Stimulated activated CD4-positive, alpha-beta T cell treated with anti-CD3 and anti-CD28 coated beads, Interleukin-2, amount 100 ng/mL, for 48 hours (primary cell): Measurements from ENCODE around the gene ADPRH.
"Not testable (repeated sequence)": the region's sequence is repeated elsewhere in the genome, so short reads cannot be mapped to it uniquely, and the experiment has no call there.

Experiments used
- DNase-seq, 2 donors: peaks; one replicate each; pipeline ENCODE4 v3.0.0-alpha.2; 2020

ADPRH gene

GRCh38 chr3:119560160-119560559 is 19.1 kb upstream of the ADPRH start:
- no peak for DNase-seq

DNA sequence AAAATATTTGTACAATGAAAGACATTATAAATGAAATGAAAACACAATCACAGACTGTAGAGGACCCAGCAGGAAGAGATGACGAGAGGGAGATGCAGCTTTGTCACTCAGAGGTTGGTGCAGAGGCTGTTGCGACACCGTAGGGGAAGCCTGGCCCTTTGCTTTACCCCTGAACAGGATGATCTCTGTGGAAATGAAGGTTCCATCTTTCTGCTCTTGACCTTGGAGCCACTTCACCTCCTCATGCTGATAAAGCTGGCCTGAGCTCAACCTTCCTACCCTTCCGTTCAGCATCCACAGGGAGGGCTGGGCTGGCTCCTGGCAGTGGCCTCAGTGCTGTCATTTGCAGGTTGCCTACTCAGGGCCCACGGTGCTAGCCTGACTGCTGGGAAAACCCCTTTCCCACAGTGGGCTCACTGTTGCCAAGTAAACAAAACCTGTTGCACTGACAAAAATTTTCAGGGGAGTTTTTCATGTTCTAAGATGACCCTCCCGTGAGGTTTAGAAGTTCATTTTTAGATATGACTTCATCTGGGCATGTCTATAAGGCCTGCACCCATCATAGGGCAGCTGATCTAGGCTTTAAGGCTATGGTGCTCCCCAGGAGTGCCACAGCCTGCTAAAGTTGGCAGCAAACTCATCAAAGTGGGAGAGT is 16.9 kb upstream of the ADPRH start:
- DNase-seq = no peak

- DNase-seq = not testable (repeated sequence)
These were observed 16.0 kb upstream of the ADPRH start for GRCh38 chr3:119563334-119563733.

DNA sequence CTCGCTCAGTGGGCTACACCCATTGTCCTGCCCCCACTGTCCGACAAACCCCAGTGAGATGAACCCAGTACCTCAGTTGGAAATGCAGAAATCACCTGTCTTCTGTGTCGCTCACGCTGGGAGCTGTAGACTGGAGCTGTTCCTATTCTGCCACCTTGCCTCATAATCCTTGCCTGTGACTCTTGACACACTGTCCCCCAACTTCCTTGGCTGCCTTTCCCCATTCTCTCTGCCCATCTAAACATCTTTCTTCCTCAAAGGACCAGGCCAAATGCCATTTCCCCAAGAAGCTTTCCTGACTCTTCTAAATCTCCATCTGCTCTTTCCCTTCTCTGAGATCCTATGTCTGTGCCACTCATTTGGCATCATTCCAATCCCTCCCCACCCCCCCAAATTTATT is 10.1 kb upstream of the ADPRH start:
- DNase-seq = no peak

DNA sequence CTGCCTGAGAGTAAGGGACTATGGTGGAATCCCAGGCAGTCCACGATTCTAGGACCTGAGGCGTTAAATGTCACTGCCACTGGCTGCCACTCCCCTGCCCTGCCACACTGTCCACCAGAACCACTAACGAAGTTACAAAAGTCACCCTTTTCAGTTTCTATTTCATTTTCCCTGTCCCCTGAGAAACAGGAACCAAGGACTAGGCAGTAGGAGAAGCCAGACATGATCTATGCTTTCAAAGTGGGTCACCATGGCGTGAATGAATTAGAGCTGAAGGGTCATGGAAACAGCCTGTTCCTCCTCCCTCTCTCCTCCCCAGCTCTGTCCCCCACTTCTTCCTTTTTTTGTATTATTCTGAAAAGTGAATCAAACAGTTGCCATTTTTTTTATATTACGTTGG is 9.1 kb upstream of the ADPRH start:
- no peak for DNase-seq

- no peak for DNase-seq
These were observed 8.1 kb upstream of the ADPRH start for GRCh38 chr3:119571230-119571629.

GRCh38 chr3:119571688-119572087 is 7.6 kb upstream of the ADPRH start:
- DNase-seq = no peak

GRCh38 chr3:119575507-119575906 is 3.8 kb upstream of the ADPRH start:
- no peak for DNase-seq

DNA sequence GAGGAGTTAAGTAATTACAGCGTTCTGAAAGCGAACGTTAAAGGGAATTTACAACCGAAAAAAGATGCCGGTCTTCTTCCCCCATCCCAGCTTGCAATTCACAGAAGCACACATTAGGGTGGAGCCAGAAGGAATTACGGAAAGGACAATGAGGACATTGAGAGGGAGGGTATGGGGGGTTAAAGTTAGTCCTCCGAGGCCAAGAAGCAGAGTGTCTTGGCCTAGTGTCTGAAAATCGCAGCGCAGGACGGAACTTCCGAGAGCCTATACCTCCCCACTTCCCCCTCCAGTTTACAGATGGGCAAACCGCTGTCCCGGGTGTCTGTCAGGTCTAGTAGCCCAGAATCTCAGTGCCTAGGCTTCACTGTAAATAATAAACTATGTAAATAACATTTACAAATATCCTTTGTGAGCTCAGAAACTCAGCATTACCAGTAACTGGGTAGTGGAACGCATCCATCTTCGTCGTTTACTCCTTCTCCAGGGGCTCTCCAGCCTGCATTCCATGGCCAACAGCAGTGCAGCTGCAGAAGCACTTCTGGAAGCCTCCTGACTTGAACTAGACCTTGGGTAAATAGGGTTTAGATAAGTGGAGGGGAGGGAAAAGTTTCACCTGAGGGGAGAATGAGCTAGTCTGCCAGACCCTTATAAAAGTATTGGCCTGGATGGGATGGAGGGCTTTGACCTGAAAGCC is 922 bp downstream of the ADPRH start:
- no peak for DNase-seq

GRCh38 chr3:119582178-119582577 is 2.9 kb downstream of the ADPRH start:
- no peak for DNase-seq

DNA sequence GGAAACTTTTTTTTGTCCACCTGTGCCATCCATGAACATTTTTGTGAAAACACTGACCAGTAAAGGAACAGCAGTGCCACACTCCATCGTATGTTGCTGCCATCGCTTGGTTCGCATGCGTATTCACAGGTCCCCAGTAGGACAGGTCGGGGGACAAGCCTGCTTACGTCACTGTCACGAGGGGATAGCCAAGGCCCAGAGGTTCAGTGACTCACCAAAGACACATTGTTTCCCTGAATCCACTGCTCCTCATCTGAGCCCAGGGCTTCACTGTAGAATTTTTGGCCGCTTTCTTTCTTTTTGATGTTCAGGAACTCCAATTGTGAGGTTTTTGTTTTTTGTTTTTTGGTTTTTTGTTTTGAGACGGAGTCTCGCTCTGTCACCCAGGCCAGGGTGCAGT is 5.9 kb downstream of the ADPRH start:
- DNase-seq = no peak

DNA sequence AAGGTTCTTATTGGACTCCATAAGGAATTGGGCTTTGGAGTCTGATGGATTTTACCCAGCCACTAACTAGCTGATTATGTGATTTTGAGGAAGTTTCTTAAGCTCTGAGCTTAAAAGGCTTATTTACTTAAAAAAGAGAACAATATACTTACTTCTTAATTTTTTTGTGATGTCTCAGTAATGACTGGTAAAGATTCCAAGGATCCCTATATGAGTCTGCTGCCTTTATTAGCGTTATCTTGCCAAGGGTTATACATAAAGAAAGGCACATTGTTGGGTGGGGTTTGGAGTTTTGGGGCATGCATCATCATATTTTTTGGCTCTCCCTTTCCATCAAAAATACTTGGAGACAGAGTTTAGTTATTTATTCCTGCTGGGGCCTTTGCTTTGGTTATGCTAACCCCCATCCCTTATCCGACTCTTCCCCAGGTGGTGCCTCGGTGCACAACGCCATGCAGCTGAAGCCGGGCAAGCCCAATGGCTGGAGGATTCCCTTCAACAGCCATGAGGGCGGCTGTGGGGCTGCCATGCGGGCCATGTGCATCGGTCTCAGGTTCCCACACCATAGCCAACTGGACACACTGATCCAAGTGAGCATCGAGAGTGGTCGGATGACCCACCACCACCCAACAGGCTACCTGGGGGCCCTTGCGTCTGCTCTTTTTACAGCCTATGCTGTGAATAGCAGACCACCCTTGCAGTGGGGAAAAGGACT is 6.7 kb downstream of the ADPRH start:
- no peak for DNase-seq

DNA sequence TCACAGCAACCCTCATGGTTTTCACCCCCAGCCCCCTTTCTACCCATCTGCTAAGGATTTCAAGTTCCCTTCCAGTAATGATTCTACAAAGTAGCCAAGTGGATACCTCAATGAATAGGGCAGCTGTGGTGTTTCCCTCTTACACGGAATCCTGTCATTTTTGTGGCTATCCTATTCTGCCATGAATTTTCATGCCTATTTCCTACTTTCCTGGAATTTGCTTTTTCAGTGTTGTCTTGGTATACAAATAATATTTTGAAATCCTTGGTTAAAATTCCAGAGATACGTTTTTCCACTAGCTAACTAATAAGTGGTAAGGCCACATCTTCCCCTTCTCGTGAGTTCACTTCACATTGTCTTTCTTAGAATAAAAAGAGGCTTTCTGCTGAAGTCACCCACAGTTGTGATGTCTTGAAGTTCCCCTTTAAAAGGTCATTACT is 7.5 kb downstream of the ADPRH start:
- no peak for DNase-seq

DNA sequence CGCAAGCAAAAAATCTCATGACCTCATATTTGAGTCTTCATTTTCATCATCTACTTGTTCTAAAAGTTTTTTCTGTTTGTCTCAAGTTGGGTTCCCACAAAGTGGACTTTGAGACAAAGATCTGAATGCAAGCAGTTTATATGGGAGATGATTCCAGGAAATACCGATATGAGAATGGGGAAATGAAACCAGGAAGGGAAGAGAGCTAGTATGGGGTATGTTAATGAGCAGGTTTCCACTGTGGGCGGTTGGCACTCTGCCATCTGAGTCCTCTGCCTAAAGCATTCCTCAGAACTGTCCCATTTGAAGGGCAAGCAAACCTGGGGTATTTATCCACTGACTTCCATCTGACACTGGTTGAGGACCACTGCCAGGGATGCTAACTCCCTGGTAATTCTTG is 8.8 kb downstream of the ADPRH start:
- peak in 1 of 2 donors; percentile 33 for DNase-seq

- no peak for DNase-seq
These were observed 9.9 kb downstream of the ADPRH start for GRCh38 chr3:119589102-119589773.

- no peak for DNase-seq
These were observed 11.4 kb downstream of the ADPRH start for GRCh38 chr3:119590706-119591105.

- no peak for DNase-seq
These were observed 13.6 kb downstream of the ADPRH start for GRCh38 chr3:119592861-119593260.

GRCh38 chr3:119594066-119594465 is 14.8 kb downstream of the ADPRH start:
- no peak for DNase-seq

GRCh38 chr3:119594929-119595328 is 15.6 kb downstream of the ADPRH start:
- DNase-seq = not testable (repeated sequence)

- DNase-seq = no peak
These were observed 16.5 kb downstream of the ADPRH start for GRCh38 chr3:119595639-119596334.

- no peak for DNase-seq
These were observed 17.1 kb downstream of the ADPRH start for GRCh38 chr3:119596398-119596797.

DNA sequence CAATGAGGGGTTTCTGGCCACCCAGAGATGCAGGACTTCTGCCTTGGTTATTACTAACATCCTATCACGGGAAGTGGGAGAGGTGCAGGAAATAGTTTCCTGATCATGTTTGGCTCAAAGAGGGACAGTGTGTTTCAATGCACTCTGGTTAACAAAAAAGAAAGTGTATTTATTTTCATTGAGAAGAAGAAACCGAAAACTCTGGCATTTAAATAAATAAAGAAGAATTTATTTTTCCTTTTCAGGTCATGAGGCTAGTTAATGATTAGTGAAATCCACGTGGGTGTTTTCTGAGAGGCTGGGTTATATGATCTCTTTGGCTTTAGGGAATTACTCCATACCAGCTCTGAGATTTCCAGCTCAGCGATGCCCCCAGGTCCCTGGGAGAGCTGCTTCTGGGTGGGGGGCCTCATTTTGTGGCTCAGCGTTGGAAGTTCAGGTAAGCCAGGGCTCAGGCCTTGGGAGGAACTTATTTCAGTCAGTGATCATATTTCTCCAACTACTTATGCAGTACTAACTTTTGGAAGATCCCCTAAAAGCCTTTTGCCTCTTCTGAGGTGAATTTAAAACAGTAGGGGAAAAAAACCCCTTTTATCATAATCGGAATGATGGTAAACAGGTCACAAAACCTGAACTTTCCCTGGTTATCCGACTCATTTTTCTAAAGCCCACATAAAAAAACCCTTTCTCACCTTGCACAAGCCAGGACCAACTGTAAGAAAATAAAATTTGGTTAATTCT is 18.4 kb downstream of the ADPRH start, which contains the start of gene PLA1A:
TSS of gene PLA1A (plus strand) at position 338 of the 741 bp plus-strand sequence. CDS start at position 367, 29 bp downstream.
- DNase-seq = no peak
